K562 (cell line): ENCODE measurements around the gene PRKAG2. TPM values are rescaled to one million over a fixed set of nuclear protein-coding genes. Genes with fewer than 3 reads are reported as not detected.

Source experiments
- BHLHE40 ChIP-seq: IDR thresholded peaks from 2 replicates; pipeline ENCODE4 v1.6.1; 2011; ENCODE audit warnings: low read length, improper control_type of control experiment
- ETV1 ChIP-seq: fragments of 450-650 bp; conservative IDR thresholded peaks from 2 replicates; pipeline ENCODE4 v1.6.1; 2016; ENCODE audit warnings: missing genetic modification characterization, control low read depth, low read depth, missing compliant biosample characterization
- NFATC3 ChIP-seq: fragments of 450-650 bp; IDR thresholded peaks from 2 replicates; pipeline ENCODE4 v1.6.1; 2017; ENCODE audit warnings: mild to moderate bottlenecking
- NUFIP1 ChIP-seq: fragments of 450-650 bp; IDR thresholded peaks from 2 replicates; pipeline ENCODE4 v1.6.1; 2018; ENCODE audit not compliant: partially characterized antibody
- SMC3 ChIP-seq: conservative IDR thresholded peaks from 2 replicates; pipeline ENCODE4 v1.6.1; 2011; ENCODE audit warnings: low read depth, low read length, improper control_type of control experiment; ENCODE audit not compliant: insufficient read depth
- WHSC1 ChIP-seq: IDR thresholded peaks from one replicate; pipeline ENCODE4 v1.6.1; 2012; ENCODE audit warnings: low read length, control low read depth, inconsistent platforms
- YY1 ChIP-seq, 3 experiments: IDR thresholded peaks; 2 replicates each; pipeline ENCODE4 v1.6.1; 2011; ENCODE audit warnings: low read length in 2 of 3, mild to moderate bottlenecking in 2 of 3, moderate library complexity in 2 of 3, borderline replicate concordance in 1 of 3, control low read depth in 1 of 3, low read depth in 1 of 3; ENCODE audit not compliant: insufficient read depth in 3 of 3, insufficient replicate concordance in 2 of 3, control insufficient read depth in 1 of 3, insufficient read length in 1 of 3; ENCODE audit errors: extremely low read depth in 1 of 3
- ZNF75A ChIP-seq: fragments of 450-650 bp; formaldehyde crosslinking; IDR thresholded peaks from 2 replicates; pipeline ENCODE4 v1.4.0; 2020; ENCODE audit warnings: mild to moderate bottlenecking
- polyA plus RNA-seq, 8 experiments: library from polyadenylated mRNA; depleted of rRNA in 4 of 8; stranded (reverse) in 5 of 8; unstranded in 3 of 8; fragments of >200 nt; fragmentation: Nextera tagmentation in 2 of 8; fragmentation: Illumina TruSeq in 1 of 8; extraction: Ambion mirVana in 2 of 8; extraction: Trizol in 1 of 8; gene quantifications; 2 replicates each; pipeline versions ENCODE4 v1.2.1 to v1.2.3, GENCODE V29; 2011 to 2014; ENCODE audit warnings: inconsistent platforms in 1 of 8, missing spikeins in 1 of 8
- total RNA-seq, 7 experiments: library from RNA; depleted of rRNA in 6 of 7; stranded (reverse); fragments of >200 nt in 6 of 7; fragmentation: Illumina TruSeq in 2 of 7; extraction: Trizol in 2 of 7; gene quantifications; 2 replicates each; pipeline versions ENCODE4 v1.2.1 to v1.2.3, GENCODE V29; 2011 to 2021; ENCODE audit warnings: low replicate concordance in 1 of 7
- TF ChIP-seq, protein P1 (sequence below), 3 experiments: IDR thresholded peaks in 2 of 3; conservative IDR thresholded peaks in 1 of 3; 2 replicates each; pipeline ENCODE4 v1.5.1; 2011 to 2012; ENCODE audit warnings: low read length in 3 of 3, mild to moderate bottlenecking in 3 of 3, control low read depth in 2 of 3, improper control_type of control experiment in 1 of 3, inconsistent platforms in 1 of 3, low read depth in 1 of 3, mixed read lengths in 1 of 3, moderate library complexity in 1 of 3; ENCODE audit not compliant: insufficient read depth in 2 of 3
- TF ChIP-seq, protein P2 (sequence below): sonication (generic); formaldehyde crosslinking; IDR thresholded peaks from 2 replicates; pipeline ENCODE4 v1.8.0; 2022; ENCODE audit warnings: mild to moderate bottlenecking, missing genetic modification reagents
- TF ChIP-seq, protein P3 (sequence below): IDR thresholded peaks from 2 replicates; pipeline ENCODE4 v1.6.1; 2011; ENCODE audit warnings: borderline replicate concordance, low read depth, mild to moderate bottlenecking, moderate library complexity, low read length; ENCODE audit not compliant: insufficient read depth, poor library complexity, severe bottlenecking

Gene PRKAG2
- total and polyA plus RNA-seq, 9 of the 15 experiments (the other 6 are each of a cell fraction or from before 2014, with no cell fraction given), result 0.99 to 5.6 (median 3.3) TPM

DNA sequence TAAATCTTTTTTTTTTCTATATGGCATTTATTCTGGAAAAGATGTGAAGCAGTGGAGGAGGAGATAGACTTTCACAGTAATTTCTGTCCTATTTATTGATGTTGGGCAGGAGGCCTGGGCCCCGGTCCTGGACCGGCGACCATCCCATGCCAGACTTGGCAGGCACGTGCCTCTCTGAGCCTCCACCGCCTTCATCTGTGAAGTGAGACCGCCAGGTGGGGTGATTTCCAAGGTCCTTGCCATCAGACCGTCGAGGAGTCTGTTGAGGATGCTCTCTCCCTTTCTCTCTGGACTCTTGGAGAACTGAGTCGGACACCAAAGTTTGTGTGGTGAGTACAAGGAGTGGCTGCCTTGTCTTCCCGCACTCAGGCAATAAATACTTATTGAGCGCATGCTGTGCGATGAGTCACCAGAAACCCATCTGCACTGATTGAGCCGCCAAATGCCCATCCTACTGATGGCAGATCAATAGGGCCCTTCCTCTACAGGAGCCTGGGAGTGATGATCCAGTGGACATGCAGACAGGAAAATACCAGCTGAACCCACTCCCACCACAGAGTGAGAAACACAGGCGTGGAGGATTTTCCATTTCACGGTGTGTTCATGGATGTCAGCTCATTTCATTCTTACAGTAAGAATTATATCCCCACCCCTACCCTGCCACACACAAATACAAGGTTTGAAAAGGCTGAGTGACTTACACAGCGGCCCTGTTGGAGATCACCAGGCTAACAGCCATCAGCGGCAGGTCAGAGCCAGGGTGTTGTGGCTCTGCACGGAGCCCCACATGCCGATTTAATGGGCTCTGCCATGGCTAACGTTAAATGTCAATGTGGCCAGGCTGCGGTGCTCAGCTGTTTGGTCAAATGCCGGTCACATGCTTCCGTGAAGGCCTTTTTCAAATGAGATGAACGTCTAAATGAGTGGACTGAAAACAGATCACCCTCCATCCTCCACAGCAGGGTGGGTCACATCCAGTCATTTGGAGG lies 11.5 kb upstream of the PRKAG2 start (continued):
- TF ChIP-seq ZNF75A, result no peak
- TF ChIP-seq NUFIP1, result no peak
- no peak for TF ChIP-seq YY1 (IDR thresholded peaks at IDR 0.05; ENCODE audit: borderline replicate concordance in 1 of 3, control insufficient read depth in 1 of 3, extremely low read depth in 1 of 3, insufficient read depth in 3 of 3, insufficient read length in 1 of 3, insufficient replicate concordance in 2 of 3, low read depth in 1 of 3, low read length in 2 of 3)
- TF ChIP-seq, protein P1, sequence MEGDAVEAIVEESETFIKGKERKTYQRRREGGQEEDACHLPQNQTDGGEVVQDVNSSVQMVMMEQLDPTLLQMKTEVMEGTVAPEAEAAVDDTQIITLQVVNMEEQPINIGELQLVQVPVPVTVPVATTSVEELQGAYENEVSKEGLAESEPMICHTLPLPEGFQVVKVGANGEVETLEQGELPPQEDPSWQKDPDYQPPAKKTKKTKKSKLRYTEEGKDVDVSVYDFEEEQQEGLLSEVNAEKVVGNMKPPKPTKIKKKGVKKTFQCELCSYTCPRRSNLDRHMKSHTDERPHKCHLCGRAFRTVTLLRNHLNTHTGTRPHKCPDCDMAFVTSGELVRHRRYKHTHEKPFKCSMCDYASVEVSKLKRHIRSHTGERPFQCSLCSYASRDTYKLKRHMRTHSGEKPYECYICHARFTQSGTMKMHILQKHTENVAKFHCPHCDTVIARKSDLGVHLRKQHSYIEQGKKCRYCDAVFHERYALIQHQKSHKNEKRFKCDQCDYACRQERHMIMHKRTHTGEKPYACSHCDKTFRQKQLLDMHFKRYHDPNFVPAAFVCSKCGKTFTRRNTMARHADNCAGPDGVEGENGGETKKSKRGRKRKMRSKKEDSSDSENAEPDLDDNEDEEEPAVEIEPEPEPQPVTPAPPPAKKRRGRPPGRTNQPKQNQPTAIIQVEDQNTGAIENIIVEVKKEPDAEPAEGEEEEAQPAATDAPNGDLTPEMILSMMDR (IDR thresholded peaks at IDR 0.05 in 2 of 3, conservative IDR thresholded peaks at IDR 0.05 in 1 of 3; ENCODE audit: insufficient read depth in 2 of 3, low read depth in 1 of 3, low read length in 3 of 3), result peak in 2 of 3 experiments; percentile 30 to 32; a peak in 1 of 6 replicates
- no peak for TF ChIP-seq WHSC1
- no peak for TF ChIP-seq NFATC3
- TF ChIP-seq, protein P2, sequence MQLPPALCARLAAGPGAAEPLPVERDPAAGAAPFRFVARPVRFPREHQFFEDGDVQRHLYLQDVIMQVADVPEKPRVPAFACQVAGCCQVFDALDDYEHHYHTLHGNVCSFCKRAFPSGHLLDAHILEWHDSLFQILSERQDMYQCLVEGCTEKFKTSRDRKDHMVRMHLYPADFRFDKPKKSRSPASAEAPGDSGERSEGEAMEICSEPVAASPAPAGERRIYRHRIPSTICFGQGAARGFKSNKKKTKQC (CRISPR knock-in tag), result no peak
- peak; percentile 92 for TF ChIP-seq BHLHE40
- no peak for TF ChIP-seq ETV1
- 0 out of 2 replicates have a peak, but pooled peaks have one; percentile 19 for TF ChIP-seq SMC3
- TF ChIP-seq, protein P3, sequence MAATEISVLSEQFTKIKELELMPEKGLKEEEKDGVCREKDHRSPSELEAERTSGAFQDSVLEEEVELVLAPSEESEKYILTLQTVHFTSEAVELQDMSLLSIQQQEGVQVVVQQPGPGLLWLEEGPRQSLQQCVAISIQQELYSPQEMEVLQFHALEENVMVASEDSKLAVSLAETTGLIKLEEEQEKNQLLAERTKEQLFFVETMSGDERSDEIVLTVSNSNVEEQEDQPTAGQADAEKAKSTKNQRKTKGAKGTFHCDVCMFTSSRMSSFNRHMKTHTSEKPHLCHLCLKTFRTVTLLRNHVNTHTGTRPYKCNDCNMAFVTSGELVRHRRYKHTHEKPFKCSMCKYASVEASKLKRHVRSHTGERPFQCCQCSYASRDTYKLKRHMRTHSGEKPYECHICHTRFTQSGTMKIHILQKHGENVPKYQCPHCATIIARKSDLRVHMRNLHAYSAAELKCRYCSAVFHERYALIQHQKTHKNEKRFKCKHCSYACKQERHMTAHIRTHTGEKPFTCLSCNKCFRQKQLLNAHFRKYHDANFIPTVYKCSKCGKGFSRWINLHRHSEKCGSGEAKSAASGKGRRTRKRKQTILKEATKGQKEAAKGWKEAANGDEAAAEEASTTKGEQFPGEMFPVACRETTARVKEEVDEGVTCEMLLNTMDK, result no peak
- TF ChIP-seq, all 486 proteins: peak for 6
